Ishikawa (cell line): ENCODE data around the gene DCTPP1.

Experiments used
- CEBPB ChIP-seq: IDR thresholded peaks from 2 replicates; pipeline ENCODE4 v1.6.1; 2012
- CREB1 ChIP-seq: IDR thresholded peaks from 2 replicates; pipeline ENCODE4 v1.6.1; 2012; ENCODE audit warnings: low read depth
- EGR1 ChIP-seq: IDR thresholded peaks from 2 replicates; pipeline ENCODE4 v1.6.1; 2012
- EP300 ChIP-seq: IDR thresholded peaks from 2 replicates; pipeline ENCODE4 v1.6.1; 2012; ENCODE audit warnings: borderline replicate concordance
- FOXM1 ChIP-seq: IDR thresholded peaks from 2 replicates; pipeline ENCODE4 v1.6.1; 2012; ENCODE audit warnings: low read depth, borderline replicate concordance
- NFIC ChIP-seq: IDR thresholded peaks from 2 replicates; pipeline ENCODE4 v1.6.1; 2012
- RAD21 ChIP-seq: IDR thresholded peaks from 2 replicates; pipeline ENCODE4 v1.6.1; 2012; ENCODE audit warnings: low read depth
- TAF1 ChIP-seq: IDR thresholded peaks from 2 replicates; pipeline ENCODE4 v1.6.1; 2012; ENCODE audit warnings: low read depth, mild to moderate bottlenecking
- TCF12 ChIP-seq: IDR thresholded peaks from 2 replicates; pipeline ENCODE4 v1.6.1; 2012; ENCODE audit warnings: low read depth
- TEAD4 ChIP-seq: IDR thresholded peaks from 2 replicates; pipeline ENCODE4 v1.6.1; 2012
- YY1 ChIP-seq: IDR thresholded peaks from 2 replicates; pipeline ENCODE4 v1.6.1; 2012; ENCODE audit warnings: low read depth
- ZBTB7A ChIP-seq: IDR thresholded peaks from 2 replicates; pipeline ENCODE4 v1.6.1; 2012; ENCODE audit warnings: low read depth
- TF ChIP-seq, protein P1 (sequence below): IDR thresholded peaks from 2 replicates; pipeline ENCODE4 v1.6.1; 2012
- TF ChIP-seq, protein P2 (sequence below): IDR thresholded peaks from 2 replicates; pipeline ENCODE4 v1.6.1; 2012; ENCODE audit warnings: low read depth, mild to moderate bottlenecking
- TF ChIP-seq, protein P3 (sequence below): IDR thresholded peaks from 2 replicates; pipeline ENCODE4 v1.6.1; 2012

DCTPP1 gene

DNA sequence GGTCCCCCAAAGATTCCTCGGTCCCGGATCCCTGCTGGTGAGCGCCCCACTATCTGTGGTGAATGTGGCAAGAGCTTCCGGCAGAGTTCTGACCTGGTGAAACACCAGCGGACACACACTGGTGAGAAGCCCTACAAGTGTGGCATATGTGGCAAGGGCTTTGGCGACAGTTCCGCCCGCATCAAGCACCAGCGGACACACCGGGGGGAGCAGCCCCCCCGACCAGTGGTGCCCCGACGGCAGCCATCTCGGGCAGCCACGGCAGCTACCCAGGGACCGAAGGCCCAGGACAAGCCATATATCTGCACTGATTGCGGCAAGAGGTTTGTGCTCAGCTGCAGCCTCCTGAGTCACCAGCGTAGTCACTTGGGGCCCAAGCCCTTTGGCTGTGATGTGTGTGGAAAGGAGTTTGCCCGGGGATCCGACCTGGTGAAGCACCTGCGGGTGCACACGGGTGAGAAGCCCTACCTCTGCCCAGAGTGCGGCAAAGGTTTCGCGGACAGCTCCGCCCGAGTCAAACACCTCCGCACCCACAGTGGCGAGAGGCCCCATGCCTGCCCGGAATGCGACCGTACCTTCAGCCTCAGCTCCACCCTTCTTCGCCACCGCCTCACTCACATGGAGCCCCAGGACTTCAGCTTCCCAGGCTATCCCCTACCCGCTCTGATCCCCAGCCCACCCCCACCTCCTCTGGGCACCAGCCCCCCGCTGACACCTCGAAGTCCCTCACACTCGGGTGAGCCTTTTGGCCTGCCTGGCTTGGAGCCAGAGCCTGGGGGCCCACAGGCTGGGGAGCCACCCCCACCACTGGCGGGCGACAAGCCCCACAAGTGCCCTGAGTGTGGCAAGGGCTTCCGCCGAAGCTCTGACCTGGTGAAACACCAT is 31.8 kb downstream of the DCTPP1 start:
- TF ChIP-seq CEBPB, result no peak
- no peak for TF ChIP-seq TAF1
- TF ChIP-seq, protein P1, sequence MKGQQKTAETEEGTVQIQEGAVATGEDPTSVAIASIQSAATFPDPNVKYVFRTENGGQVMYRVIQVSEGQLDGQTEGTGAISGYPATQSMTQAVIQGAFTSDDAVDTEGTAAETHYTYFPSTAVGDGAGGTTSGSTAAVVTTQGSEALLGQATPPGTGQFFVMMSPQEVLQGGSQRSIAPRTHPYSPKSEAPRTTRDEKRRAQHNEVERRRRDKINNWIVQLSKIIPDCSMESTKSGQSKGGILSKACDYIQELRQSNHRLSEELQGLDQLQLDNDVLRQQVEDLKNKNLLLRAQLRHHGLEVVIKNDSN, result no peak
- TF ChIP-seq, protein P2, sequence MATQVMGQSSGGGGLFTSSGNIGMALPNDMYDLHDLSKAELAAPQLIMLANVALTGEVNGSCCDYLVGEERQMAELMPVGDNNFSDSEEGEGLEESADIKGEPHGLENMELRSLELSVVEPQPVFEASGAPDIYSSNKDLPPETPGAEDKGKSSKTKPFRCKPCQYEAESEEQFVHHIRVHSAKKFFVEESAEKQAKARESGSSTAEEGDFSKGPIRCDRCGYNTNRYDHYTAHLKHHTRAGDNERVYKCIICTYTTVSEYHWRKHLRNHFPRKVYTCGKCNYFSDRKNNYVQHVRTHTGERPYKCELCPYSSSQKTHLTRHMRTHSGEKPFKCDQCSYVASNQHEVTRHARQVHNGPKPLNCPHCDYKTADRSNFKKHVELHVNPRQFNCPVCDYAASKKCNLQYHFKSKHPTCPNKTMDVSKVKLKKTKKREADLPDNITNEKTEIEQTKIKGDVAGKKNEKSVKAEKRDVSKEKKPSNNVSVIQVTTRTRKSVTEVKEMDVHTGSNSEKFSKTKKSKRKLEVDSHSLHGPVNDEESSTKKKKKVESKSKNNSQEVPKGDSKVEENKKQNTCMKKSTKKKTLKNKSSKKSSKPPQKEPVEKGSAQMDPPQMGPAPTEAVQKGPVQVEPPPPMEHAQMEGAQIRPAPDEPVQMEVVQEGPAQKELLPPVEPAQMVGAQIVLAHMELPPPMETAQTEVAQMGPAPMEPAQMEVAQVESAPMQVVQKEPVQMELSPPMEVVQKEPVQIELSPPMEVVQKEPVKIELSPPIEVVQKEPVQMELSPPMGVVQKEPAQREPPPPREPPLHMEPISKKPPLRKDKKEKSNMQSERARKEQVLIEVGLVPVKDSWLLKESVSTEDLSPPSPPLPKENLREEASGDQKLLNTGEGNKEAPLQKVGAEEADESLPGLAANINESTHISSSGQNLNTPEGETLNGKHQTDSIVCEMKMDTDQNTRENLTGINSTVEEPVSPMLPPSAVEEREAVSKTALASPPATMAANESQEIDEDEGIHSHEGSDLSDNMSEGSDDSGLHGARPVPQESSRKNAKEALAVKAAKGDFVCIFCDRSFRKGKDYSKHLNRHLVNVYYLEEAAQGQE, result no peak
- no peak for TF ChIP-seq NFIC
- no peak for TF ChIP-seq CREB1
- TF ChIP-seq TEAD4, result no peak

DNA sequence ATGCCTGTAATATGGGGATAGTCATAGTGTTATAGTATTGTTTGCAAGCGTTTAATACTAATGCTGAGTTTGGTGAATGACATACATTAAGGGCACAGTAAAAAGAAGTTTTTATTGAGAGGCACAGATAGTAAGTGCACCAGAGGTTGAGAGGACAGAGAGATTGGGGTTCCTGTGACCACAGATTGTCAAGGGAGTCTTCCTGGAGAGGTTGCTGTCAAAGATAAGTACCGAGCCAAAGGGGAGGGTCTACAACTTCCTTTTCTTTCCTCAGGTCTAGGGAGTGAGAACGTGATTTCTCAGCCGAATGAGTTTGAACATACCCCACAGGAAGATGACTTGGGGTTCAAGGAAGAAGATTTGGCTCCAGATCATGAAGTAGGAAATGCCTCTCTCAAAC is 32.8 kb downstream of the DCTPP1 start:
- TF ChIP-seq, protein P1, result no peak
- TF ChIP-seq RAD21 (no peak), TEAD4 (no peak)

DNA sequence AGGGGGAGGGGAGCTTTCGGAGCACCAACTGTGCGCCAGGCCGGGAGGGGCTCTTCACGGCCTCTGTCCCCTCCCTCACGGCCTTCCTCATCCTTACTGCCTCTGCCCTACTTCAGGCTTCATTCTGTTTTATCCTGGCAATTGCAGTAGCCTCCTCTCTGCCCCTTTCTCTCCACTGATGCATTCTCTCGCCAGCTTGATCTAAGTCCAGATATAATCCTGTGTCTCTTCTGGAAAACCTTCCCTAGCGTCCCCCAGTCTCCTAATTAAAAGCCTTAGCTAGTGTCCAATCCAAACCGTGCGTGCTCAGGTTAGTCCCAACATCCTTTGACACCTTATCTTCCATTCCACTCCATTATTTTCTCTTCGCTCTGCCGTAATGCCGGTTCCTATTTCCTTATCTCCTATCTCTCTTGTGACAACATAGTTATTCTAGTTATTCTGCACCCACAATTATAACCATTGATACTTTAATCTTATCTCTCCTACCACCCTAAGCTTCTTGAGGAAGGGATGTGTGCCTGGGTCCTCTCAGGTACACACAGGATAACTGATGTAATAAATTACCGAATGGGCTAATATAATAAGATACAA is 33.7 kb downstream of the DCTPP1 start:
- TF ChIP-seq TAF1 (no peak), RAD21 (no peak), EGR1 (no peak), ZBTB7A (no peak), FOXM1 (no peak), TEAD4 (no peak), CREB1 (no peak), EP300 (no peak)
- TF ChIP-seq, protein P2, result no peak

DNA sequence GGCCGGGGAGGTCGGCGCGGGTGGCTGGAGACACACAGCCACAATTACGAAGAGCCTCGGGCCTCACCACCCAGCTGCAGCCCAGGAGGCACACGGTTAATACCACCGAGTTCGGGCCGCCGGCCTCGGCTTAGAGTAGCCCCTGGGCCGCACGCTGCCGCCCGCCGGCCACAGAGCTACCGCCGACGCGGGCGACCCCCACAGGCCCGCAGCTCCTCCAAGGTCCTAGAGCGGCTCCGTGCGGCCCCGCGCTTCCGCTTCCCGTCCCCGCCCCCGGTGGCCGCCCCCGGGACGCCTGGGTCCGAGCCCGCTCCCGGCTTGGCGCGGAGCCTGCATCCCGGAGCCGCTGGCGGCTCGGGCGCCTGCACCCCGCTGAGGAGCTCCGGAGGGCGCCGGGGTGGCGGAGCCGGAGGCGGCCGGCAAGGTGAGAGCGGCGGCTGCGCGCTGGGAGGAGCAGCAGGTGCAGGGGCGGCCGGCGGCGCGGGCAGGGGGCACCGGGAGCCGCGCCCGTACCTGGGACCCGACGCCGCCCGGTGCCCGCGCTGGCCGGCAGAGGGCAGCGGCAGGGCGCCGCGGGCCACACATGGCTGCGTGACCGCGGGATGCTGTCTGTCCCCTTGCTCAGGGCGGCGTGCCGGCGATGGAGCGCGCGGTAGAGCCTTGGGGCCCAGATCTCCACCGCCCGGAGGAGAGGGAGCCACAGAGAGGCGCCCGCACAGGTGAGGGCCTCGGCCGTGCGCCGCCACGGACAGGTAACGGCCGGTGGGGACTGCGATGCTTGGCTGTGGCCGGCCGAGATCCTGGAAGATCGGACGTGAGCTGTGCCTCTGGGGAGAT is 34.5 kb downstream of the DCTPP1 start, which contains the start of gene ZNF48:
Gene ZNF48, plus strand, starts transcription at position 266 of the 837 bp plus-strand sequence. Its CDS starts 375 bp downstream, at position 641.
- peak; percentile 63; the same call in 1 of the 2 replicates for TF ChIP-seq TAF1
- no peak for TF ChIP-seq FOXM1
- TF ChIP-seq TEAD4, result no peak
- TF ChIP-seq RAD21, result peak; percentile 22; the same call in 1 of the 2 replicates
- TF ChIP-seq CEBPB, result no peak
- TF ChIP-seq, protein P1, result no peak; the same call in 1 of the 2 replicates
- TF ChIP-seq, protein P3, sequence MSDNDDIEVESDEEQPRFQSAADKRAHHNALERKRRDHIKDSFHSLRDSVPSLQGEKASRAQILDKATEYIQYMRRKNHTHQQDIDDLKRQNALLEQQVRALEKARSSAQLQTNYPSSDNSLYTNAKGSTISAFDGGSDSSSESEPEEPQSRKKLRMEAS, result peak; percentile 60
- TF ChIP-seq ZBTB7A, result peak; percentile 83
- TF ChIP-seq, protein P2, result no peak
- TF ChIP-seq YY1, result peak; percentile 58; the same call in 1 of the 2 replicates
- peak; percentile 60; the same call in 1 of the 2 replicates for TF ChIP-seq TCF12
- TF ChIP-seq NFIC, result peak; percentile 44; the same call in 1 of the 2 replicates
- no peak for TF ChIP-seq CREB1
- TF ChIP-seq EP300, result peak; percentile 30
- TF ChIP-seq EGR1, result peak; percentile 67
